Liver (tissue), 9 donors: Measurements from ENCODE around the gene ZKSCAN4. TPM values are rescaled to one million over a fixed set of nuclear protein-coding genes. Genes with fewer than 3 reads are reported as not detected.

Experiments used
- DNase-seq: peaks from one replicate; pipeline ENCODE4 v3.0.0-alpha.2; 2017; ENCODE audit warnings: low spot score
- H3K27ac ChIP-seq, 2 donors: one replicate each; pipeline ENCODE4 v1.7.0; 2013; ENCODE audit warnings: inconsistent platforms in 2 of 2, low read length in 2 of 2, control low read depth in 1 of 2, low read depth in 1 of 2, mild to moderate bottlenecking in 1 of 2
- H3K27me3 ChIP-seq, 4 donors: one replicate each; pipeline versions ENCODE4 v1.6.1 to v1.7.0; 2013; ENCODE audit warnings: low read length in 3 of 4, inconsistent platforms in 1 of 4, mild to moderate bottlenecking in 1 of 4, moderate library complexity in 1 of 4; ENCODE audit not compliant: control insufficient read depth in 4 of 4, insufficient read depth in 4 of 4
- H3K36me3 ChIP-seq, 4 donors: one replicate each; pipeline versions ENCODE4 v1.6.1 to v1.7.0; 2013; ENCODE audit warnings: low read length in 3 of 4, mild to moderate bottlenecking in 3 of 4, low read depth in 1 of 4, moderate library complexity in 1 of 4; ENCODE audit not compliant: control insufficient read depth in 4 of 4, insufficient read depth in 3 of 4
- H3K4me1 ChIP-seq, 4 donors: one replicate each; pipeline versions ENCODE4 v1.6.1 to v1.7.0; 2013; ENCODE audit warnings: low read length in 3 of 4, mild to moderate bottlenecking in 3 of 4, moderate library complexity in 1 of 4; ENCODE audit not compliant: control insufficient read depth in 4 of 4, insufficient read depth in 4 of 4
- H3K4me3 ChIP-seq, 3 donors: one replicate each; pipeline versions ENCODE4 v1.6.1 to v1.7.0; 2013; ENCODE audit warnings: low read length in 3 of 3, control low read depth in 1 of 3, low read depth in 1 of 3, mild to moderate bottlenecking in 1 of 3
- H3K9ac ChIP-seq, 2 donors: one replicate each; pipeline ENCODE4 v1.7.0; 2013; ENCODE audit warnings: low read length in 2 of 2, mild to moderate bottlenecking in 2 of 2, moderate library complexity in 2 of 2, control low read depth in 1 of 2, low read depth in 1 of 2
- H3K9me3 ChIP-seq, 4 donors: one replicate each; pipeline versions ENCODE4 v1.6.1 to v1.7.0; 2013; ENCODE audit warnings: low read length in 3 of 4; ENCODE audit not compliant: control insufficient read depth in 4 of 4
- EGR1 ChIP-seq, 2 donors: IDR thresholded peaks; 2 replicates each; pipeline ENCODE4 v1.6.1; 2016 to 2018; ENCODE audit warnings: antibody characterized with exemption in 2 of 2, low read depth in 2 of 2
- FOXA1 ChIP-seq: IDR thresholded peaks from 2 replicates; pipeline ENCODE4 v1.6.1; 2016; ENCODE audit warnings: antibody characterized with exemption
- FOXA2 ChIP-seq: IDR thresholded peaks from 2 replicates; pipeline ENCODE4 v1.6.1; 2016; ENCODE audit warnings: antibody characterized with exemption
- GABPA ChIP-seq, 2 donors: IDR thresholded peaks in 1 of 2; conservative IDR thresholded peaks in 1 of 2; 2 replicates each; pipeline ENCODE4 v1.6.1; 2016; ENCODE audit warnings: antibody characterized with exemption in 2 of 2, mild to moderate bottlenecking in 1 of 2, moderate library complexity in 1 of 2
- HNF4A ChIP-seq, 2 donors: conservative IDR thresholded peaks; 2 replicates each; pipeline ENCODE4 v1.6.1; 2016; ENCODE audit warnings: antibody characterized with exemption in 2 of 2, mild to moderate bottlenecking in 2 of 2
- HNF4G ChIP-seq: IDR thresholded peaks from 2 replicates; pipeline ENCODE4 v1.6.1; 2016; ENCODE audit warnings: antibody characterized with exemption
- JUND ChIP-seq, 2 donors: IDR thresholded peaks; 2 replicates each; pipeline ENCODE4 v1.6.1; 2016; ENCODE audit warnings: antibody characterized with exemption in 2 of 2
- MAX ChIP-seq: IDR thresholded peaks from 2 replicates; pipeline ENCODE4 v1.6.1; 2016; ENCODE audit warnings: antibody characterized with exemption
- NR2F2 ChIP-seq: IDR thresholded peaks from 2 replicates; pipeline ENCODE4 v1.6.1; 2016; ENCODE audit warnings: antibody characterized with exemption
- RAD21 ChIP-seq, 2 donors: IDR thresholded peaks; 2 replicates each; pipeline ENCODE4 v1.6.1; 2016; ENCODE audit warnings: antibody characterized with exemption in 2 of 2, mild to moderate bottlenecking in 2 of 2
- SP1 ChIP-seq: IDR thresholded peaks from 2 replicates; pipeline ENCODE4 v1.6.1; 2018; ENCODE audit warnings: antibody characterized with exemption, mild to moderate bottlenecking
- TAF1 ChIP-seq: conservative IDR thresholded peaks from 2 replicates; pipeline ENCODE4 v1.6.1; 2016; ENCODE audit warnings: antibody characterized with exemption, mild to moderate bottlenecking
- WGBS: extraction: QIAGEN DNeasy Blood & Tissue Kit; methylation state at CpG from one replicate; pipeline ENCODE4 v1.1.7; 2013; 5-methylcytosine and 5-hydroxymethylcytosine counted together
- polyA plus RNA-seq, 2 donors: library from polyadenylated mRNA; stranded (reverse) in 1 of 2; unstranded in 1 of 2; fragments of 200-250 nt in 1 of 2; fragments of >200 nt in 1 of 2; fragmentation: Nextera tagmentation in 1 of 2; extraction: Ambion mirVana in 1 of 2; gene quantifications; one replicate each; pipeline versions ENCODE4 v1.2.1 to v1.2.3, GENCODE V29; 2013 to 2015
- total RNA-seq, 2 donors: library from RNA; depleted of rRNA; stranded (reverse); fragments of >200 nt; gene quantifications; one replicate each; pipeline ENCODE4 v1.2.3, GENCODE V29; 2014
- TF ChIP-seq, protein P1 (sequence below): fragments of 150-350 bp; IDR thresholded peaks from 2 replicates; pipeline ENCODE4 v1.5.1; 2017; ENCODE audit warnings: improper control_type of control experiment, low read depth, low read length; ENCODE audit not compliant: missing input control
- TF ChIP-seq, protein P2 (sequence below): IDR thresholded peaks from 2 replicates; pipeline ENCODE4 v1.6.1; 2016; ENCODE audit warnings: antibody characterized with exemption
- TF ChIP-seq, protein P3 (sequence below): IDR thresholded peaks from 2 replicates; pipeline ENCODE4 v1.6.1; 2016; ENCODE audit warnings: antibody characterized with exemption
- donor health status: healthy.
- donor health status: healthy.
- donor health status: healthy.
- donor health status: healthy.
- donor health status: healthy.

Gene ZKSCAN4
- total and polyA plus RNA-seq, 4 donors, result 1.4 to 4.7 (median 2.6) TPM

DNA sequence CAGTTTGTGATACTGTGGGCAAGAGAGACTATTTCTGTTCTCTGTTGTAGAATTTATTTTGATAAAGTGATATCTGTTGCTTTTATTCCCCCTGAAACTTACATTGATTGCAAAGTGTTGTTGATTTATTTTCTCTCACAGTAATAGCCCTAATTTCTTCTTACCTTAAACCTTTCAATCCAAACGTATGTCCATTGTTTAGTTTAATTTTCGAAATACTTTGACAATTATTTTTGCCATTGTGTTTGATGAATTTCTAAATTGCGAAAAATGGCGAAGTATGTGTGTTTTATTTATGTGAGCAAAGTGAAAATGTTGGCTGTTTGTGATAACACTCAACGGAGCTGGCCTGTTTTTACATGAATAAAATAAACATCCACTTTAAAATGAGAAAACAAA lies 14.5 kb upstream of the ZKSCAN4 start:
- Histone ChIP-seq H3K4me1 (peaks cover 3 to 13% (median 10%) of the 10 kb centered on the region in 4 donors), H3K27ac (peak overlapping the region in 1 of 2 donors; percentile 70), H3K4me3 (peak overlapping the region; percentile 67 to 99 (median 94)), H3K36me3 (no peaks in the 10 kb centered on the region), H3K9me3 (no peaks in the 10 kb centered on the region), H3K9ac (peak overlapping the region; percentile 42 to 82), H3K27me3 (no peaks in the 10 kb centered on the region)
- DNase-seq, result no peak
- 16% methylated on average over 5 of the region's 5 CpGs for WGBS
- TF ChIP-seq SP1 (no peak), NR2F2 (no peak), JUND (IDR thresholded peaks at IDR 0.05) (no peak), MAX (no peak), GABPA (IDR thresholded peaks at IDR 0.05 in 1 of 2, conservative IDR thresholded peaks at IDR 0.05 in 1 of 2) (no peak), RAD21 (IDR thresholded peaks at IDR 0.05) (no peak)
- TF ChIP-seq, protein P1, sequence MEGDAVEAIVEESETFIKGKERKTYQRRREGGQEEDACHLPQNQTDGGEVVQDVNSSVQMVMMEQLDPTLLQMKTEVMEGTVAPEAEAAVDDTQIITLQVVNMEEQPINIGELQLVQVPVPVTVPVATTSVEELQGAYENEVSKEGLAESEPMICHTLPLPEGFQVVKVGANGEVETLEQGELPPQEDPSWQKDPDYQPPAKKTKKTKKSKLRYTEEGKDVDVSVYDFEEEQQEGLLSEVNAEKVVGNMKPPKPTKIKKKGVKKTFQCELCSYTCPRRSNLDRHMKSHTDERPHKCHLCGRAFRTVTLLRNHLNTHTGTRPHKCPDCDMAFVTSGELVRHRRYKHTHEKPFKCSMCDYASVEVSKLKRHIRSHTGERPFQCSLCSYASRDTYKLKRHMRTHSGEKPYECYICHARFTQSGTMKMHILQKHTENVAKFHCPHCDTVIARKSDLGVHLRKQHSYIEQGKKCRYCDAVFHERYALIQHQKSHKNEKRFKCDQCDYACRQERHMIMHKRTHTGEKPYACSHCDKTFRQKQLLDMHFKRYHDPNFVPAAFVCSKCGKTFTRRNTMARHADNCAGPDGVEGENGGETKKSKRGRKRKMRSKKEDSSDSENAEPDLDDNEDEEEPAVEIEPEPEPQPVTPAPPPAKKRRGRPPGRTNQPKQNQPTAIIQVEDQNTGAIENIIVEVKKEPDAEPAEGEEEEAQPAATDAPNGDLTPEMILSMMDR, result no peak

DNA sequence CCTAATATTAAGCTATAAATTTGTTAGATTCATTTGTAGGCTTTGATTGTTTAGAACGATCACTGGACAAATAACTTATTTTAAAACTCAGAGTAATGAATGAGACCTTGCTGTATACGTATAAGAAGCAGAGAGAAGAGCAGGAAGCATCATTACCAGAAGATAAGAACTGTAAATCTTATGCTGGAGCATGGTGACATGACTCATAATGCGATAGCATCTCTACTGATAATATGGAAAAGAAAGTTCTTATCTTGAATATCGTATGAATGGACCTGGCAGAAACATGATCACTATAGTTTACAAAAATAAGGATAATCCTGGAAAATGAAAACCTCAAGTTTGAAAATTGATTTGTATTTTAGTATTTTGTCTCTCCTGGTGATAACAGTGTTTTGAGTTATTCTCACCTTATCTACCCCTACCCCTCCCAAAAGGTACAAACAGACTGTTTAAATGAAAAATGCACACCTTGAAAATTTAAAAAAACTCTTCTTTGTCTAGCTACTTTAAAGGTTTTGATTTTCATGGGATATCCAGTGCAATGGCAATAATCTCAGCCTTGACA lies 12.8 kb upstream of the ZKSCAN4 start:
- TF ChIP-seq FOXA2 (no peak), FOXA1 (no peak), JUND (IDR thresholded peaks at IDR 0.05) (no peak), EGR1 (IDR thresholded peaks at IDR 0.05; ENCODE audit: low read depth in 2 of 2) (no peak), TAF1 (no peak), RAD21 (IDR thresholded peaks at IDR 0.05) (no peak), MAX (no peak), HNF4A (conservative IDR thresholded peaks at IDR 0.05) (no peak), GABPA (IDR thresholded peaks at IDR 0.05 in 1 of 2, conservative IDR thresholded peaks at IDR 0.05 in 1 of 2) (no peak), SP1 (no peak), HNF4G (no peak)
- TF ChIP-seq, protein P2, sequence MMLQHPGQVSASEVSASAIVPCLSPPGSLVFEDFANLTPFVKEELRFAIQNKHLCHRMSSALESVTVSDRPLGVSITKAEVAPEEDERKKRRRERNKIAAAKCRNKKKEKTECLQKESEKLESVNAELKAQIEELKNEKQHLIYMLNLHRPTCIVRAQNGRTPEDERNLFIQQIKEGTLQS, result no peak
- TF ChIP-seq, protein P3, sequence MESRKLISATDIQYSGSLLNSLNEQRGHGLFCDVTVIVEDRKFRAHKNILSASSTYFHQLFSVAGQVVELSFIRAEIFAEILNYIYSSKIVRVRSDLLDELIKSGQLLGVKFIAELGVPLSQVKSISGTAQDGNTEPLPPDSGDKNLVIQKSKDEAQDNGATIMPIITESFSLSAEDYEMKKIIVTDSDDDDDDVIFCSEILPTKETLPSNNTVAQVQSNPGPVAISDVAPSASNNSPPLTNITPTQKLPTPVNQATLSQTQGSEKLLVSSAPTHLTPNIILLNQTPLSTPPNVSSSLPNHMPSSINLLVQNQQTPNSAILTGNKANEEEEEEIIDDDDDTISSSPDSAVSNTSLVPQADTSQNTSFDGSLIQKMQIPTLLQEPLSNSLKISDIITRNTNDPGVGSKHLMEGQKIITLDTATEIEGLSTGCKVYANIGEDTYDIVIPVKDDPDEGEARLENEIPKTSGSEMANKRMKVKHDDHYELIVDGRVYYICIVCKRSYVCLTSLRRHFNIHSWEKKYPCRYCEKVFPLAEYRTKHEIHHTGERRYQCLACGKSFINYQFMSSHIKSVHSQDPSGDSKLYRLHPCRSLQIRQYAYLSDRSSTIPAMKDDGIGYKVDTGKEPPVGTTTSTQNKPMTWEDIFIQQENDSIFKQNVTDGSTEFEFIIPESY, result no peak
- Histone ChIP-seq H3K9ac (no peak overlapping the region), H3K4me1 (peaks cover 3 to 13% (median 10%) of the 10 kb centered on the region in 4 donors), H3K27ac (no peak overlapping the region), H3K9me3 (peaks cover 0 to 2% (median 0%) of the 10 kb centered on the region in 4 donors), H3K27me3 (no peaks in the 10 kb centered on the region), H3K36me3 (no peaks in the 10 kb centered on the region), H3K4me3 (no peak overlapping the region)
- DNase-seq, result no peak
- 64% methylated on average over 4 of the region's 4 CpGs for WGBS
